Right atrium auricular region (tissue), 2 donors: ENCODE data around the gene SLX9. TPM values are rescaled to one million over a fixed set of nuclear protein-coding genes. Genes with fewer than 3 reads are reported as not detected.
A peak's percentile ranks its signal among the peaks of the same experiment; 100 is the strongest.

ENCODE experiments used
- DNase-seq: peaks from one replicate; pipeline ENCODE4 v3.0.0-alpha.2; 2019; ENCODE audit warnings: low spot score
- H3K27ac ChIP-seq, 2 donors: fragments of 200-600 bp; sonication (generic); 1 replicate in 1 of 2; 2 replicates in 1 of 2; pipeline ENCODE4 v1.5.1; 2016 to 2019
- H3K27me3 ChIP-seq, 2 donors: fragments of 200-600 bp; sonication (generic); one replicate each; pipeline versions ENCODE4 v1.5.1 to v1.6.0; 2017 to 2019
- H3K36me3 ChIP-seq: fragments of 200-600 bp; sonication (generic); one replicate; pipeline ENCODE4 v1.5.1; 2016
- H3K4me1 ChIP-seq, 2 donors: fragments of 200-600 bp; sonication (generic); one replicate each; pipeline versions ENCODE4 v1.5.1 to v1.6.0; 2017 to 2019
- H3K4me3 ChIP-seq, 2 donors: fragments of 200-600 bp; sonication (generic); 1 replicate in 1 of 2; 2 replicates in 1 of 2; pipeline ENCODE4 v1.5.1; 2017 to 2019; ENCODE audit warnings: mild to moderate bottlenecking in 1 of 2, moderate library complexity in 1 of 2
- H3K9me3 ChIP-seq, 2 donors: fragments of 200-600 bp; sonication (generic); one replicate each; pipeline ENCODE4 v1.5.1; 2019
- CTCF ChIP-seq, 2 donors: fragments of 200-600 bp; sonication (generic); IDR thresholded peaks; one replicate each; pipeline ENCODE4 v1.5.1; 2019; ENCODE audit warnings: antibody characterized with exemption in 2 of 2
- total RNA-seq, 2 donors: library from RNA; depleted of rRNA; stranded (reverse); fragments of >200 nt; gene quantifications; one replicate each; pipeline ENCODE4 v1.1.0, GENCODE V29; 2016

The SLX9 gene
- total RNA-seq, 2 donors from 2014 or later, result 15.9 to 18.8 TPM

- no peak for TF ChIP-seq CTCF (IDR thresholded peaks at IDR 0.05)
These were observed 80.2 kb downstream of the SLX9 start for GRCh38 chr21:45019887-45020537.

GRCh38 chr21:45020629-45021427 lies 81.0 kb downstream of the SLX9 start:
- peaks cover 0 to 11% of the 10 kb centered on the region in 2 donors for H3K4me1 ChIP-seq
- H3K4me3 ChIP-seq, result no peak overlapping the region
- no peaks in the 10 kb centered on the region for H3K36me3 ChIP-seq
- no peak for DNase-seq
- no peaks in the 10 kb centered on the region for H3K27me3 ChIP-seq
- no peak for TF ChIP-seq CTCF (IDR thresholded peaks at IDR 0.05)
- peaks cover 0 to 8% of the 10 kb centered on the region in 2 donors for H3K9me3 ChIP-seq
- no peak overlapping the region for H3K27ac ChIP-seq

More at GRCh38 chr21:45019887-45020537, 80.2 kb downstream of the SLX9 start:
- DNase-seq, result no peak
- H3K36me3 ChIP-seq, result no peaks in the 10 kb centered on the region
- H3K27ac ChIP-seq, result peak overlapping the region in 1 of 2 donors; percentile 79
- H3K9me3 ChIP-seq, result peaks cover 0 to 8% of the 10 kb centered on the region in 2 donors
- no peaks in the 10 kb centered on the region for H3K27me3 ChIP-seq
- H3K4me1 ChIP-seq, result peaks cover 0 to 11% of the 10 kb centered on the region in 2 donors
- no peak overlapping the region for H3K4me3 ChIP-seq

- DNase-seq, result no peak
- no peak for TF ChIP-seq CTCF (IDR thresholded peaks at IDR 0.05)
- Histone ChIP-seq H3K27ac (no peak overlapping the region), H3K9me3 (peaks cover 0 to 8% of the 10 kb centered on the region in 2 donors), H3K4me1 (peaks cover 0 to 11% of the 10 kb centered on the region in 2 donors), H3K4me3 (no peak overlapping the region), H3K36me3 (no peaks in the 10 kb centered on the region), H3K27me3 (no peaks in the 10 kb centered on the region)
These were observed 81.9 kb downstream of the SLX9 start for GRCh38 chr21:45021428-45022347.

- Histone ChIP-seq H3K4me3 (no peak overlapping the region), H3K27ac (no peak overlapping the region)
These were observed 82.5 kb downstream of the SLX9 start for GRCh38 chr21:45022348-45022675.

More at GRCh38 chr21:45022348-45022675, 82.5 kb downstream of the SLX9 start:
- no peak for TF ChIP-seq CTCF (IDR thresholded peaks at IDR 0.05)
- Histone ChIP-seq H3K27me3 (no peaks in the 10 kb centered on the region), H3K9me3 (peaks cover 0 to 8% of the 10 kb centered on the region in 2 donors), H3K36me3 (no peaks in the 10 kb centered on the region), H3K4me1 (peaks cover 0 to 11% of the 10 kb centered on the region in 2 donors)
- DNase-seq, result no peak
